Hippocampal formation (tissue), 2 donors: Measurements from ENCODE around the gene ERBB2.

ENCODE experiments used
- DNase-seq, 2 donors: peaks; one replicate each; lab custom pipeline; 2025; lab: John Stamatoyannopoulos, UW

ERBB2 gene

DNA sequence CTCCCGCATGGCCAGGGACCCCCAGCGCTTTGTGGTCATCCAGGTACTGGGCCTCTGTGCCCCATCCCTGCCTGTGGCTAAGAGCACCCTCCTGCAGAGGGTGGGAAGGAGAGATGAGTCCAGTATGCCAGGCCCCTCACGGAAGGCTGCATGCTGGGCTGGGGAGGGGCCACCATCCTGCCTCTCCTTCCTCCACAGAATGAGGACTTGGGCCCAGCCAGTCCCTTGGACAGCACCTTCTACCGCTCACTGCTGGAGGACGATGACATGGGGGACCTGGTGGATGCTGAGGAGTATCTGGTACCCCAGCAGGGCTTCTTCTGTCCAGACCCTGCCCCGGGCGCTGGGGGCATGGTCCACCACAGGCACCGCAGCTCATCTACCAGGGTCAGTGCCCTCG lies 26.8 kb downstream of the ERBB2 start:
- DNase-seq, result no peak

- no peak for DNase-seq
These were observed 27.7 kb downstream of the ERBB2 start for GRCh38 chr17:39727556-39727955.

DNA sequence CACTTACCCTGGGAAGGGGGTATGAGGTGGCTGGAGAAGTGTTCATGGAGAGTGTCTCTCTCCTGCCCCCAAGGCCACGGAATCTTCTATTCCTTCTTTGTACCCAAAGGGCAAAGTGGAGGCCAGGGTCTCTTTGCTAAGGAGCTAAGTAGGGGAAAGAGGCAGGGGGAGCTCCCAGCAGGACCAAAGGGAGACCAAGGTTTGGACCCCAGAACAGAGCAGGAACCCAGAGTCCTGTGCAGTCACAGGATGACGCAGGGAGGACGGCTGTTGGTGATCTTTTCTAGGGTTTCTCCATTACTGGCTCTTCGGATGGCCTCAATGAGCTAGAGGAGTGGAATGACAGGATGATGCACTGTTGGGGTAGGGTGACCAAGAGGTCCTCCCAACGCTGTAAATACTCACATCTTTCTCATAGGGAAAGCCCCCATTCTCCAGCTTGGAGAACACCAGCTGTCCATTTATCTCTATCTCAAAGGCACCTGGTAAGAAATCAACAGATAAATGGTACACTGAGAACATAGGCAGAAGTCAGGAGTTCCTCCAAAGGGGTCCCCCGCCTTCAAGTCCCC lies 29.5 kb downstream of the ERBB2 start:
- no peak for DNase-seq

- DNase-seq, result peak; percentile 62 to 87
These were observed 30.4 kb downstream of the ERBB2 start, which contains the start of gene MIEN1 for GRCh38 chr17:39730095-39730921. Gene MIEN1, minus strand, starts transcription at chr17:39730532. Its CDS starts 37 bp downstream, at chr17:39730495.

DNA sequence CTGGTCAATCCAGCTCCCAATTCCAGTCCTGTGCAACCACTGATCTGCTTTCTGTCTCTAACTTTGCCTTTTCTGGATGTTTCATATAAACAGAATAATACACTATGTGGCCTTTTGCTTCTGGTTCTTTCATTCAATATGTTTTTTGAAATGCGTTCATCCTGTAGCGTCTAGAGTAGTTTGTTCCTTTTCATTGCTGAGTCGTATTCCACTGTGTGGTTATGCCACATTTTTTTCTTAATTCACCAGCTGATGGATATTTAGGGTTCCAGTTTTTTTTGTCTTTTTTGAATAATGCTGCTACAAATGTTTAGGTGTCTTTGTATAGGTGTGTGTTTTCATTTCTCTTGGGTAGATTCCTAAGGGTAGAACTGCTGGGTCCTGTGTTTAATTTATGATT lies 32.7 kb downstream of the ERBB2 start:
- DNase-seq, result no peak

DNA sequence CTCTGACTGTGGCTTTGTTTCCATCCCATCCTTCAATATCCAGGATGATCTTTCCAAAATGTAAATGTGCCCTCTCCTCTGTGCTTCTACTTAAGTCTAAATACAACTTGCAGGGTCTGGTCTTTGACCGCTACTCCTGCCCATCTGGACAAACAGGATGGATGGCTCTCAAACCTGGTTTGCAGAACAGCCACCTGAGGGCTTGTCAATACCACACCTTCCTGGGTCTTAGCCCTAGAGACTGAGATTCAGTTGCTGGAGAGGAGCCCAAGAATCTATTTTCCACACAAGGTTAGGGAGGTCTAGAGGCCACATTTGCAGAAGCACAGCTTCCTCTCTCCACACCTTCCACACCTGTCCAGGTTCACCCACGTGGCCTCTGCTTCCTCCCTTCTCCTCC lies 36.0 kb downstream of the ERBB2 start:
- DNase-seq, result no peak

DNA sequence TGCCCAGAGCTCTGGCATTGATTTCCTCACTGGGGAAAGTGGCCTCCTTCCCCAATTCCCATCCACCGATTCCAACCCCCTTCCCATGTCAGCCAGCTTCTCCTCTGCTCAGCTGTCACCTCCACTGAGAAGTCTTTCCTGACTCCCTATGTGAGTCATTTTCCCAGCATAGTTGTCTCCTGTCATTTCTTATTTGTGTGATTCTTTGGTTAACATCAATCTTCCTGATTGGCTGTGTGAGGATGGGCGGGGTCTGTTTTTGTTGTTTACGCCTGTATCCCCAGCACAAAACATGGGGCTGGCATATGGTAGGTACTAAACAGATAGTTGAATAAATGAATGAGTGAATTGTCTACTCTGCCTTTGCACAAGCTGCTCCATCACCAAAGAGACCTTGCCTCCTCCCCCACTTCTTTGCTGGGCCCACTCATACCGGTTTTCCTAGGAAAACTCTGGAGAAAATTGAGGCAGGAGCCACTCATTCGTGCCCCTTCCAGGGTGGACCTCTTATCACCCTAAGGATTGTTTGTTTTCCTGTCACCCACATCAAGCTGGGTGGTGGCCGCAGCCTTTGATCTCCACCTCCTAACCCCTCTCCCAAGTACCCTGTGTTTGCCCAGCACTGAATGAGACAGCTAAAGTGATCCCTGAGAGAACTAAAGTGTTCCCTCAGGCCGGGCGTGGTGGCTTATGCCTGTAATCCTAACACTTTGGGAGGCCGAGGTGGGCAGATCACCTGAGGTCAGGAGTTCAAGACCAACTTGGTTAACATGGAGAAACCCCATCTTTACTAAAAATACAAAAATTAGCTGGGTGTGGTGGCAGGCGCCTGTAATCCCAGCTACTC lies 36.7 kb downstream of the ERBB2 start:
- no peak for DNase-seq

DNA sequence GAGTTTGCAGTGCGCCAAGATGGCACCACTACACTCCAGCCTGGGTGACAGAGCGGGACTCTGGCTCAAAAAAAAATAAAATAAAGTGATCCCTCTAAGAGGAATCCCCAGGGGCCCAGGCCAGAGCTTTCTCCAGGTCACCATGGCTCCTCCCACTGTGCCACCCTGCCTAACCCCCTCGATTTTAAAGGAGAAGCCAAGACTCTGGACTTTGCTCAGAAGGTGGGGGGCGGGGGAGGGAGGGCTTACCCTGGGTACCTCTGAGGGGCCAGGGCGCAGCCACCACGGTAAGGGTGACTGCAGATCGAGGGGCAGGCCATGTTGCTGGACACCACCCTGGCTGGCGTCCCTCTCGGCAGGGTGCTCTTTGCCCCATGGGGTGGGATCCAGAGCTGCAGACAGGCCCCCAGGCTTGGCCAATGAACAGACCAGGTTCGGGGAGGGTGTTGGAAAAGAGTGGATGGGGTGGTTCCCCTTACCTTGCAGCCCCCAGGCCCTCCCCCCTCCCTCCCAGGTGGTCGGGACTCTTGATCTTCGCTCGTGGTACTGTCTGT lies 37.4 kb downstream of the ERBB2 start:
- DNase-seq, result no peak

GRCh38 chr17:39737760-39738567 lies 38.1 kb downstream of the ERBB2 start, which contains the start of gene GRB7:
Gene GRB7, plus strand, starts transcription at chr17:39737938. Its CDS starts 4,364 bp downstream, at chr17:39742302.
- no peak for DNase-seq

GRCh38 chr17:39738568-39738901 lies 38.7 kb downstream of the ERBB2 start:
- no peak for DNase-seq

GRCh38 chr17:39738983-39739884 lies 39.4 kb downstream of the ERBB2 start:
- no peak for DNase-seq

- DNase-seq, result no peak
These were observed 40.1 kb downstream of the ERBB2 start for GRCh38 chr17:39739885-39740356.

- no peak for DNase-seq
These were observed 40.7 kb downstream of the ERBB2 start for GRCh38 chr17:39740357-39741111.

DNA sequence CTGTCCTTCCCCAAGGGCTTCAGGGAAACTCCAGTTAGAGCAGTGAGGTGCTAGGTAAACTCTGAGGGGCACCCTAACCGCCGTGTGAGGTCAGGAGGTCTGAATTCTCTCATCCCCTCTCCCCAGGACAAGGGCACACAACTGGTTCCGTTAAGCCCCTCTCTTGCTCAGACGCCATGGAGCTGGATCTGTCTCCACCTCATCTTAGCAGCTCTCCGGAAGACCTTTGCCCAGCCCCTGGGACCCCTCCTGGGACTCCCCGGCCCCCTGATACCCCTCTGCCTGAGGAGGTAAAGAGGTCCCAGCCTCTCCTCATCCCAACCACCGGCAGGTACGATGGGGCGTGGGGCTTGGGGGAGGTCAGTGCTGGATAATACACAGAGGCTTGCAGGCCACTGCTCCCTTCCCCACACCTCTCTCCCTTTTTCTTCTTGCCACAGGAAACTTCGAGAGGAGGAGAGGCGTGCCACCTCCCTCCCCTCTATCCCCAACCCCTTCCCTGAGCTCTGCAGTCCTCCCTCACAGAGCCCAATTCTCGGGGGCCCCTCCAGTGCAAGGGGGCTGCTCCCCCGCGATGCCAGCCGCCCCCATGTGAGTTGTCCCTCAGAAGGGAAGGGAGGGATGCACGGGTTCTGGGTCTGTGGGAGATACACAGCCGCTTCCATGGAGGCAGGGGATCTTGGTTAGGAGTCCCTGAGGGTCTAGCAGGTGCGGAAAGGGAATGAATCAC lies 42.4 kb downstream of the ERBB2 start:
- no peak for DNase-seq

- DNase-seq, result no peak
These were observed 43.1 kb downstream of the ERBB2 start for GRCh38 chr17:39742856-39743436.

DNA sequence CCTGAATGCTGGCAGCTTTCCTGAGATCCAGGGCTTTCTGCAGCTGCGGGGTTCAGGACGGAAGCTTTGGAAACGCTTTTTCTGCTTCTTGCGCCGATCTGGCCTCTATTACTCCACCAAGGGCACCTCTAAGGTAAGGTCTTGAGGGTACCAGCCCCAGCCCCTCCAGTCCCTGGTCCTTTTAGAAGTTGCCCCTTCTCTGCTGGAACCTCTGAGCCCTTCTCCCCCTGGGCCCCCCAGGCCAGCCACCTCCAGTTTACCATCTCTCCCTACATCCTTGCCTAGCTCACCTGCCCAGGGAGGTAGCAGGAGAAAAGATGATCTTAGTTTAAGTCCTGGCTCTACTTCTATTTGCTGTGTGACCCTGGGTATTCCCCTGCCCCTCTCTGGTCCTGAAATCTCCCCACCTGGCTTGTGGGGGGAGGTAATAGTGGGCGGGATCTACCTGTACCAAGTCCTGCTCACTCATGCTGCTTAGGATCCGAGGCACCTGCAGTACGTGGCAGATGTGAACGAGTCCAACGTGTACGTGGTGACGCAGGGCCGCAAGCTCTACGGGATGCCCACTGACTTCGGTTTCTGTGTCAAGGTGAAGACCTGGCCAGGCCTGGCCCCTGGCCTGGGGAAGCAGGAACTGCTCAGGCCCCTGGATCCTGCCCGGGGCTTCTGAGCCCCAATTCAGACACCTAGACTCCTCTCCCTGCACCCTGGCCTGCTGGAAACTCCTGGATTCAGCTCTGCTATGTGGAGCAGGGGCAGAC lies 44.4 kb downstream of the ERBB2 start:
- no peak for DNase-seq

DNA sequence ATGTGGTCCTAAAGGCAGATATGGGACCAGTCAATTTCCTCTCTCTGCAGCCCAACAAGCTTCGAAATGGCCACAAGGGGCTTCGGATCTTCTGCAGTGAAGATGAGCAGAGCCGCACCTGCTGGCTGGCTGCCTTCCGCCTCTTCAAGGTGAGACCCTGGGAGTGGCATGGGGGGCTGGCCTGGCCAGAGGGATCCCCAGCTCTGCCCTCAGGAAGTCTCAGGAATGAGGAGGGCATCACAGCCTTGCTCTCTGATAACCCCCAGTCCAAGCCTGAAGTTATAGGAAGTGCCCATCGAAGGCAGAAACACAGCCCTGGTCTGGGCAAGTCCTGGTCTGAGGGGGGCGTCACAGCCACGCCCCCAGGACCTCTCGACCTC lies 45.0 kb downstream of the ERBB2 start:
- no peak for DNase-seq
